Panc1 (cell line): Measurements from ENCODE around the gene CYP2W1. TPM values are rescaled to one million over a fixed set of nuclear protein-coding genes. Genes with fewer than 3 reads are reported as not detected.

Source experiments
- ATAC-seq: fragments of 200-7000 bp; cut with Tn5 transposase; 2 replicates; pipeline ENCODE4 v1.9.1; 2020; ENCODE audit warnings: mild to moderate bottlenecking, moderate library complexity
- BruUV-seq: library from RNA; stranded (reverse); fragments of 400-500 nt; replicated peaks from 2 replicates; lab custom pipeline; 2021; lab: Mats Ljungman, UMichigan
- CTCF ChIA-PET: fragments of 300-600 bp; sonication (Branson Sonifier 250); formaldehyde crosslinking; loops from one replicate; lab custom pipeline; 2022; ENCODE audit warnings: antibody characterized with exemption; lab: Charles Lee
- POLR2A ChIA-PET: fragments of 300-600 bp; sonication (Branson Sonifier 250); formaldehyde crosslinking; loops from one replicate; lab custom pipeline; 2022; ENCODE audit warnings: antibody characterized with exemption; lab: Charles Lee
- DNase-seq: peaks from one replicate; pipeline ENCODE4 v3.0.0-alpha.2; 2010; ENCODE audit warnings: low read depth, low spot score
- H3K27ac ChIP-seq: 2 replicates; pipeline ENCODE4 v1.5.1; 2011; ENCODE audit warnings: mild to moderate bottlenecking, low read length, inconsistent platforms
- H3K27me3 ChIP-seq: fragments of 200-500 bp; sonication (Bioruptor generic); 2 replicates; pipeline ENCODE4 v1.6.0; 2014; ENCODE audit warnings: low read length, inconsistent platforms; ENCODE audit not compliant: control insufficient read depth, insufficient read depth
- H3K36me3 ChIP-seq: fragments of 200-500 bp; sonication (Bioruptor generic); 2 replicates; pipeline ENCODE4 v1.5.1; 2014; ENCODE audit warnings: inconsistent platforms, mild to moderate bottlenecking, low read length, moderate library complexity; ENCODE audit not compliant: control insufficient read depth, insufficient read depth
- H3K4me1 ChIP-seq: 2 replicates; pipeline ENCODE4 v1.5.1; 2011; ENCODE audit warnings: inconsistent platforms, mild to moderate bottlenecking, low read length, moderate library complexity; ENCODE audit not compliant: control insufficient read depth, insufficient read depth
- H3K4me3 ChIP-seq, 2 experiments: 2 replicates each; pipeline ENCODE4 v1.5.1; 2011 to 2012; ENCODE audit warnings: low read depth in 2 of 2, low read length in 2 of 2, mild to moderate bottlenecking in 2 of 2, inconsistent platforms in 1 of 2, moderate library complexity in 1 of 2
- H3K9me3 ChIP-seq: fragments of 200-500 bp; sonication (Bioruptor generic); 2 replicates; pipeline ENCODE4 v1.5.1; 2014; ENCODE audit warnings: low read depth, mild to moderate bottlenecking, inconsistent platforms, low read length, moderate library complexity; ENCODE audit not compliant: control insufficient read depth, insufficient read depth
- CTCF ChIP-seq: fragments of 450-650 bp; IDR thresholded peaks from 2 replicates; pipeline ENCODE4 v1.5.1; 2017; ENCODE audit warnings: mild to moderate bottlenecking
- POLR2AphosphoS5 ChIP-seq: IDR thresholded peaks from 2 replicates; pipeline ENCODE4 v1.6.1; 2012; ENCODE audit warnings: mild to moderate bottlenecking, low read depth, low read length, moderate library complexity
- REST ChIP-seq, 2 experiments: IDR thresholded peaks; 2 replicates each; pipeline ENCODE4 v1.6.1; 2011 to 2012; ENCODE audit warnings: low read depth in 2 of 2, control low read depth in 1 of 2, low read length in 1 of 2, mild to moderate bottlenecking in 1 of 2, moderate library complexity in 1 of 2; ENCODE audit not compliant: insufficient read depth in 1 of 2
- SIN3A ChIP-seq: IDR thresholded peaks from 2 replicates; pipeline ENCODE4 v1.6.1; 2012; ENCODE audit warnings: low read depth, mild to moderate bottlenecking, low read length, moderate library complexity, borderline replicate concordance; ENCODE audit not compliant: insufficient read depth
- TCF7L2 ChIP-seq: IDR thresholded peaks from 2 replicates; pipeline ENCODE4 v1.6.1; 2011; ENCODE audit warnings: mild to moderate bottlenecking, low read depth, low read length, inconsistent platforms
- in situ Hi-C: cut with HindIII; loops from 2 replicates; pipeline ENCODE4 v1.10.0; 2016; ENCODE audit warnings: low sequenced_read_pairs, low pct_unique_long_range_greater_than_20kb
- intact Hi-C: fragments of 100-400 bp; cut with micrococcal nuclease; formaldehyde crosslinking; loops from one replicate; pipeline ENCODE4 v1.10.0; 2022; ENCODE audit not compliant: unreplicated experiment
- total RNA-seq: library from RNA; stranded (reverse); gene quantifications from one replicate; pipeline ENCODE4 v1.2.1, GENCODE V29; 2021; ENCODE audit not compliant: unreplicated experiment

Gene CYP2W1
- total RNA-seq, 1 experiment from 2014 or later, result 0.74 TPM

GRCh38 chr7:990933-991728 lies 8.2 kb downstream of the CYP2W1 start:
- Histone ChIP-seq H3K27me3 (no peaks in the 10 kb centered on the region), H3K4me1 (peaks cover 48% of the 10 kb centered on the region), H3K4me3 (no peak overlapping the region), H3K36me3 (no peaks in the 10 kb centered on the region), H3K27ac (no peak overlapping the region), H3K9me3 (no peaks in the 10 kb centered on the region)
- DNase-seq (no peak), ATAC-seq (no peak)
- intact Hi-C loops, result loop anchor here (5.0 kb wide), 1 partner anchor 151 kb away; no protein-coding TSS in a partner anchor
- in situ Hi-C loops, result no loop called here
- TF ChIP-seq POLR2AphosphoS5 (no peak), CTCF (no peak), TCF7L2 (no peak), SIN3A (no peak), REST (IDR thresholded peaks at IDR 0.05; ENCODE audit: insufficient read depth in 1 of 2, low read depth in 2 of 2, low read length in 1 of 2) (no peak)
- BruUV-seq, result no TSS peak
- POLR2A ChIA-PET, result interaction anchor here (0.6 kb wide), 1 partner anchor 115 kb away, joined by 3 read pairs; no protein-coding TSS in a partner anchor
- CTCF ChIA-PET, result interaction anchor here (0.6 to 4.5 kb wide), 2 partner anchors 74 to 158 kb away, joined by 4 to 49 read pairs; no protein-coding TSS in a partner anchor

GRCh38 chr7:991729-992656 lies 9.0 kb downstream of the CYP2W1 start:
- BruUV-seq, result no TSS peak
- no peak for TF ChIP-seq TCF7L2
- no peak for TF ChIP-seq POLR2AphosphoS5
- no peak for TF ChIP-seq REST (IDR thresholded peaks at IDR 0.05; ENCODE audit: insufficient read depth in 1 of 2, low read depth in 2 of 2, low read length in 1 of 2)
- TF ChIP-seq CTCF, result no peak
- no peak for TF ChIP-seq SIN3A
- H3K4me1 ChIP-seq, result peaks cover 43% of the 10 kb centered on the region
- in situ Hi-C loops (no loop called here), intact Hi-C loops (loop anchor here (2.0 to 5.0 kb wide), 2 partner anchors 73 to 150 kb away; no protein-coding TSS in a partner anchor)
- no peaks in the 10 kb centered on the region for H3K36me3 ChIP-seq
- no peak for DNase-seq
- no peak overlapping the region for H3K4me3 ChIP-seq
- ChIA-PET CTCF (interaction anchor here (0.6 to 4.5 kb wide), 6 partner anchors 53 to 356 kb away, joined by 3 to 49 read pairs (median 6); partner anchors contain the start of gene GPR146), POLR2A (no interaction called here)
- H3K27ac ChIP-seq, result no peak overlapping the region
- no peak for ATAC-seq
- no peaks in the 10 kb centered on the region for H3K27me3 ChIP-seq
- H3K9me3 ChIP-seq, result no peaks in the 10 kb centered on the region
